BE2C (cell line): ENCODE results near the gene SERINC1.
A peak's percentile ranks its signal among the peaks of the same experiment; 100 is the strongest.

Source experiments
- DNase-seq: peaks from one replicate; pipeline ENCODE4 v3.0.0-alpha.2; 2020
- H3K27me3 ChIP-seq: fragments of 250-450 bp; sonication (Bioruptor Pico); 2 replicates; pipeline ENCODE4 v1.5.1; 2020; ENCODE audit warnings: mild to moderate bottlenecking
- H3K36me3 ChIP-seq: fragments of 250-450 bp; sonication (Bioruptor Pico); 2 replicates; pipeline ENCODE4 v1.5.1; 2020; ENCODE audit warnings: mild to moderate bottlenecking
- H3K4me1 ChIP-seq: fragments of 250-450 bp; sonication (Bioruptor Pico); 2 replicates; pipeline ENCODE4 v1.5.1; 2020
- H3K4me3 ChIP-seq: 2 replicates; pipeline ENCODE4 v1.5.1; 2011; ENCODE audit warnings: low read depth, low read length
- H3K9me3 ChIP-seq: fragments of 250-450 bp; sonication (Bioruptor Pico); 2 replicates; pipeline ENCODE4 v1.5.1; 2020
- CTCF ChIP-seq: IDR thresholded peaks from 2 replicates; pipeline ENCODE4 v1.5.1; 2012; ENCODE audit warnings: mild to moderate bottlenecking, low read depth, low read length

The SERINC1 gene

GRCh38 chr6:122412001-122412400 is 59.6 kb downstream of the SERINC1 start:
- no peaks in the 10 kb centered on the region for H3K27me3 ChIP-seq
- no peak for TF ChIP-seq CTCF
- H3K9me3 ChIP-seq = no peaks in the 10 kb centered on the region
- no peak for DNase-seq
- no peak overlapping the region for H3K4me3 ChIP-seq
- H3K4me1 ChIP-seq = no peaks in the 10 kb centered on the region
- H3K36me3 ChIP-seq = peaks cover 15% of the 10 kb centered on the region

GRCh38 chr6:122408702-122409458 is 62.7 kb downstream of the SERINC1 start:
- no peak for DNase-seq
- no peaks in the 10 kb centered on the region for H3K27me3 ChIP-seq
- no peak overlapping the region for H3K4me3 ChIP-seq
- H3K4me1 ChIP-seq = no peaks in the 10 kb centered on the region
- peaks cover 11% of the 10 kb centered on the region for H3K36me3 ChIP-seq
- no peaks in the 10 kb centered on the region for H3K9me3 ChIP-seq
- no peak for TF ChIP-seq CTCF

GRCh38 chr6:122408240-122408639 is 63.4 kb downstream of the SERINC1 start:
- H3K36me3 ChIP-seq = peaks cover 4% of the 10 kb centered on the region

DNA sequence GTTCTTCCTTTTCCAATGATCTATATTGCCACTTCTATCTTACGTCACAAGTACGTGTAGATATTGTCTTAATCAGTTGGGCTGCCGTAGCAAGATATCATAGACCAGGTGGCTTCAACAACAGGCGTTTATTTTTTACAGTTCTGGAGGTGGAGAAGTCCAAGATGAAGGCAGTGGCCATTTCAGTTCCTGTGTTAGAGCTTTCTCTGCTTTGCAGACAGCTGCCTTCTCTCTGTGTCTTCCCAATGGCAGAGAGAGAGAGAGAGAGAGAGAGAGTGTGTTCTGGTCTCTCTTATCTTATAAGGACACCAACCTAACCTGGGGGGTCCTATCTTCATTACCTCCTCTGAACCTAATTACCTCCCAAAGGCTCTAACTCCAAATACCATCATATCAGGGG is 63.9 kb downstream of the SERINC1 start:
- no peaks in the 10 kb centered on the region for H3K9me3 ChIP-seq
- TF ChIP-seq CTCF = no peak
- no peaks in the 10 kb centered on the region for H3K4me1 ChIP-seq
- no peaks in the 10 kb centered on the region for H3K27me3 ChIP-seq
- no peak overlapping the region for H3K4me3 ChIP-seq
- DNase-seq = no peak
- H3K36me3 ChIP-seq = no peaks in the 10 kb centered on the region; the same call in none of the 2 replicates

More at GRCh38 chr6:122408240-122408639, 63.4 kb downstream of the SERINC1 start:
- Histone ChIP-seq H3K9me3 (no peaks in the 10 kb centered on the region), H3K4me3 (no peak overlapping the region), H3K4me1 (no peaks in the 10 kb centered on the region), H3K27me3 (no peaks in the 10 kb centered on the region)
- TF ChIP-seq CTCF = no peak
- DNase-seq = no peak

DNA sequence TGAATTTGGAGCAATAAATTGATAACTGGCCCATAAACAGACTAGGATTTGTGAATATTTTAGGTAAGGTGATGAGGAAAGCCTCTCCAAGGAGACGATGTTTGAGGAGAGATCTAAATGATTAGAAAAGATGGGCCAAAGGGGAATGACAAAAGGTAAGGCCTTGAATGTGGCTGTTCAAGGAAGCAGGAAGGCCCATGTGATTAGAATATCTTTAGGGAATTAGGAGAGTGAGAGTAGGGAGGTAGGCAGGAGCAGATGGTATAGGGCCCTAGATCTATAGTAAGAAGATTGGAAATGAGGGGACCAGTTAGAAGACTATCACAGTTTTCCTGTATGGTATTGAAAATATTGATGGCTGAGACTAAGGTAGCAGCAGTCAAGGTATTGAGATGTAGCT is 65.4 kb downstream of the SERINC1 start:
- Histone ChIP-seq H3K36me3 (no peaks in the 10 kb centered on the region; the same call in 1 of the 2 replicates), H3K4me3 (no peak overlapping the region), H3K27me3 (no peaks in the 10 kb centered on the region), H3K4me1 (peaks cover 1% of the 10 kb centered on the region), H3K9me3 (no peaks in the 10 kb centered on the region)
- no peak for TF ChIP-seq CTCF
- no peak for DNase-seq

DNA sequence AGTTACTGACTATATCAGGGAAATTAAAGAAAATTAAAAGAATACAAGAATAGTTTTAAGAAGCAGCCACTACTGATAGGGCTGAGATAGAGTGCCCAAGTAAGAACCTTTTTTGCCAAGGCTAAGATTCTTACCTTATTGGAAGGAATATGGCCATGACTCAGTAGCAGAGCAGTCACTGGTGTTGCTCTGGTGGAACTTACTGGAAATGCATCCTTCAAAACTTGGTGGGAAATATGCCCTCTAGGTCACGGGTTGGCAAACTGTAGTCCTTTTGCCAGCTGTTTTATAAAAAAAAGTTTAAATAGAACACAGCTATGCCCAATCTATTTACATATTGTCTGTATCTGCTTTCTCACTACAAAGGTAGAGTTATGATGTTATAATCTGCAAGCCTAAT is 66.2 kb downstream of the SERINC1 start:
- H3K36me3 ChIP-seq = no peaks in the 10 kb centered on the region; the same call in 1 of the 2 replicates
- no peaks in the 10 kb centered on the region for H3K27me3 ChIP-seq
- H3K9me3 ChIP-seq = no peaks in the 10 kb centered on the region
- TF ChIP-seq CTCF = 0 out of 2 replicates have a peak, but pooled peaks have one; percentile 20
- no peak for DNase-seq
- no peak overlapping the region for H3K4me3 ChIP-seq
- H3K4me1 ChIP-seq = peaks cover 3% of the 10 kb centered on the region
